Stimulated activated CD8-positive, alpha-beta memory T cell treated with anti-CD3 and anti-CD28 coated beads, Interleukin-12 subunit alpha, Interleukin-12 subunit beta, amount 100 ng/mL, for 4 hours (primary cell): Measurements from ENCODE around the gene PLEKHA7.
"Not testable (repeated sequence)": the region's sequence is repeated elsewhere in the genome, so short reads cannot be mapped to it uniquely, and the experiment has no call there.

Experiments used
- DNase-seq: peaks from one replicate; pipeline ENCODE4 v3.0.0-alpha.2; 2020; ENCODE audit warnings: low read depth

Gene PLEKHA7

DNA sequence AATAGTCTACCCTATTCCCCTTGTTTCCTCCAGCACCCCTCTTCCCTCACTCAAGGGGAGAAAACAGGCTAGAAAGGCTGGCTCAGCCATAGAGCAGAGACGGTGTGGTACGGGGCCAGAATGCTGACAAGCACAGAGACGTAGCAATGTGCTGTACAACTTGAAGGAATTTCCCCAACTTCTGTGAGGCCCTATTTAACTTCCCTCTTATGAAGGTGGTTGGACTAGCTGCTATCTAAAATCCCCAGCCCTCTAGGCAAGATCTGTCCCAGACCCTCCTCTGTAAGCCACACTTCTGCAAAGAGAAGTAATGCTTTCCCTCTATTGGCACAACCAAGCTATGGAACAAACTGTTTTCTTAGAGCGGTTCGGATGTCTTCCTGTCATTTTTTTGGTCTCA is 37.8 kb downstream of the PLEKHA7 start:
- no peak for DNase-seq

DNA sequence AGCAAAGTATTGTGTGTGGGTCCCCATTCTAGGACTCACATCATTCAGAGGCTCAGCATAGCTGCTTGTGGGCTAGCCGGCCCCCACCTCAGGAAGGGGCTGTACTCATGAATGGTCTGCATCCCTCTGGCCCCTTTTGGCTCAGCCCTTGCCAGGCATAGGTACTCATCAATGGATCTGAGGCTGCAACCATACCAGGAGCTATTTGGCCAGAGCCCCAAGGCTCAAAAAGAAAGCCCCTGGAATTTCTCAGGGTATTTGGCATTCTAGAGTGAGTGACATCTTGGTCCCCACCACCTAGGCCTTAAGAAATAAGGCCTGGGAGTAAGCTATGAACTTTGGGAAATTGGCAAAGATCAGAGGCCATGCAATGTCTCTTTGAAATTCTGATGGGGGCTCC is 38.3 kb downstream of the PLEKHA7 start:
- no peak for DNase-seq

DNA sequence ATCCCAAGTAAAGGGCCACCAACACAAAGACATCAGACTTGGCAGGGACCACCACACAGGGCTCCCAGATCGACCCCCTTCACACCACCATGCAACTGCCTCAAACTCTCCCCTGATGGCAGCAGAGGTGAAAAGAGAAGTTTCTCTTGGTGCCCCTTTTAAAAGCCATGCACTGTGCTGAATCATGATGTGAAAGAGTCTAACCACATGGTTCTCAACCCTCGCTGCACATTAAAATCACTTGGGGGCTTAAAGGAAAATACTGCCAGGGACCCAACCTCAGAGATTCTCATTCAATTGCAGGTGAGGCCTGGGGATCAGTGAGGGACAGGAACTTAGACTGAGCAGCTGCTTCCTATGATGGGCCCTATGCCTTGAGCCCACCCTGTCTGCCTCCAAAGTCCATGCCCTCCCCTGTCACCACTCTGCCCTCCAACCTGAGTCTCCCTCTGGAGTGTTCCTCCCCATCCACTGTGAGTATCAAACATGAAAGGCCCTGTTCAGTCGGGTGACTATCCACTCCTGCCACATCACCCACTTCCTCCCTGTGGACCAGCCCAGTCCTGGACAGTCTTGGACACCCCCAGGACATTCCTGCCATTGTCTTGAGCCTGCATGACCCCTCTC is 40.8 kb downstream of the PLEKHA7 start:
- DNase-seq, result no peak

DNA sequence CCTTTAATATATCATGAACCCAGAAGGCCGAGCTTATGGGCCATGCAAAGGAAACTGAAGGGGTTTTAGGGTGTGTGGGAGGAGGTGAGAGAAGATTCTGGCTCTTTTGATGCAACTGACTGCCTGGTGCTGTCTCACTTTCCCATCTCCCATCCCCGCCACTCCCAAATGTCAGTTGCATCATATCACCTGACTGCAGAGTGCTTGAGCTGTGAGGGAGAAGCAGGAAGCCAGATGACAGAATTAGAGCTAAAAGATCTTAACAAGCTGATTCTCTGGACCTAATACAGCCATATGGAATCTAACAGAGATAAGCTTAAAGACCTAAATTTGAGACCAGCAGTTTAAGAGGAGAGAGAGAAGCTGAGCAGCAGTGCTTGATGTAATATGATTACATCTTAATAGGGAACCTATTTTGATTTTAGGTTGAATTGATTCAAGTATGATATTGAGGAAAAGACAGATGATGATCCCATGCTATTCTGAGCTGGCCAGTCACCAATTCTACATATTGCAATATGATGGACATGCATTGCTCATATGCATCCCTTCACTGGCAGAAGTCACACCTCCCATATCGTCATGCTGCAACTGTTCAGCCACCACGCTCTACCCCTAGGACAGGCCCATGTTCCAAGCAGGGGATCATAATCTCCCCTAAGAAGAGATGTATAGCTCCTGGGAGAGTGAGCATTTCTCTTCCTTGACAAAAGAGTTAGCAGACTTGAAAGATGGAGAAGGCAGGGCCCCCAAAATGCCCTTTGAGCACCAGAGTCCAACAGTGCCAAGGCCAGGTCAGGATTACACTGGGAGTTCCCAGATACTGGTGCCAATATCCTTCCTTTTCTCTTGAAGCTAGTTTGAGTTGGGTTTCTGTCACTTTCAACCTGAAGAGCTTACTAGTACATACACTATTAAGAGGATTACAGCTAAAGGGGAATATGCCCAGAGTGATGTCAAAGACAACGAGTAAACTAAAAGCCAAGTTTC is 44.9 kb downstream of the PLEKHA7 start:
- DNase-seq, result no peak

DNA sequence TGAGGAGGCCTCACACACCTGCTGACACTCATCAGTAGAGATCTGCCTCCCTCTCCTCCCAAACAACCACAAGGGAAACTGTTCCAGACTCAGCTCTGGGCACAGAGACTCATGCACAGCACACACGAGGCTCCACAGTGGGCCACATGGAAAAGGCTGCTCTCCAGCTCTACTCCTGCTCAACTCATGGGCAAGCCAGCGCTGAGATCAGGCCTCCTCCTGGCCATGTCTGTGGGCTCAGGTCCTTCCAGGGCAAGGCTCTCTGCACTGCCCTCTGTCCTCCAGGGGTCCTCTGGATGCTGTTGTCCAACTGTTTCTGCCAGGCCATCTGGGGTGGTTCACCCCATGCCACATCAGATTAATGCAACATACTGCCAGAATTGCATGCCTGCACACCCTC is 46.0 kb downstream of the PLEKHA7 start:
- no peak for DNase-seq

DNA sequence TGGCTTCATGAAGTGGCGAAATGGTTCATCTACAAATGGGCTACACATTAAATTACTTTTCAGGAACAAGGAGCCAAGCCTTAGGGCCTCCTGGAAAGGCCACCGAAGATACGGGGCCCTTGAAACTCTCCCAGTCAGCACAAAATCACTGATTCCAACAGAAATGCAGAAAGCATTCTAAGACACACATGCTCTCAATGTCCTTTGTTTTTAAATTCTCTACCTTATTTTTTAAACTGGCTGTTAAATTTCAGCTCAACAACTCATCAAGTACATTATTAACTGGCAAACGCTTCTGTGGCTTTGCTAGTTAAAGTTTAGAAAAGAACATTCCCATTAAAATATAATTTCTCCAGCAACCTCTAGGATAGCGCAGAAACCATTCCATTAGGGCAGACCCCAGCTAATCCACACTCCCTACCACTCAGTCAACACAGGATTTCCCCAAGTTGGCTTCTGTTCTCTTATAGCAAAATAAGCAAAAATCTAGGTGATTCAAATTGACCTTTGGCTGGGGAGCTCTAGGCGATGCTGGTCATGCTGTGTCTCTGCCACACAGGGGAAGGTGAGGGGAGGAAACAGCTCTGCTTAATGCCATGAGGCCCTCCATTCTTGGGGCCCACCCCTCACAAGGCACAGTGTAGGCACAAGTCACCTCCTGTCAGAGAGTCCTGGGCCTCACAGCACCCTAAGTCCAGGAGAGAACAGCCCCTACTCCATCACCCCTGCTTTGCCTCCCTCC is 47.1 kb downstream of the PLEKHA7 start:
- DNase-seq, result no peak

DNA sequence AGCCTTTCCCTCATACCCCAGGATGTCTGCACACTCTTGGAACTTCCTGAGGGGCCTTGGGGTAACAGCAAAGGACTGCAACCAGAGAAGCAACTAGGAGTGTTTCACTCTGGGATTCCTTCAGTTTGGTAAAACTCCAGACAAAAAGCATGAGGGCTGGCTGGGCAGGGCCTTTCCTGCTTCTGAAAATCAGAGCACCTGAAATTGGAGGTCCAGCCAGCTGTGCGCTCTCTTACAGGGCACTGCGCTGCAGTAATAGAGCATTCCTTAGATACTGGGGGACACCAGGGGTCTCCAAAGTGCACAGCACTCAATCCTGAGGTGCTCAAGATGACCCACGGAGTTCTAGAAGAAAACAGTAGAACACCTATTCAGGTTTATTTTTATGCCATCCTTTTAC is 49.7 kb downstream of the PLEKHA7 start:
- DNase-seq, result no peak

DNA sequence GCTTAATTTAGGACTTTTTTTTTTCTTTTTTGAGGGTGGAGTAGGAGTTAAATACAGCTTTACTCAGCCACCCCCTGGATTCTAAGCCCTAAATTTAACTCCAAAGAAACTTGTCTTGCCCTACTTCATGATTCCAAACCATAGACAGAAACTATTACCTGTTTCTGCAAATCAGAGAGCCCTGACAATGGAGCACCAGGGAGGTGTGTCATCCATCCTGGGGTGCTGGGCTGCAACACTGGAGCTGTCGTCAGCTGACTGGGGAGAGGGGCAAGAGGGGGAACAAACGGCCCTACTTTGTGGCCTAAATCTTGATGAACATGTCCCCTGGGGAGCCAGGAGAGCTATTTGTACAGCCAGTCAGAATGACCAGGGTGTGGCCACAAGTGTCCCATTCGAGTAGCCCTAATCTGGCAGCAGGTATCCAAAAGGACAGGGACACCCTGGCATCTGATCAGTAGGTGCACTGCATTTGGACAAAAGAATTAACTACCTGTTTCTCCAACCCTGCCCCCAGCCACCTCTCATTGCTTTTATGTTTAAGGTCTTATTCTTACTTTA is 50.8 kb downstream of the PLEKHA7 start:
- DNase-seq, result no peak

DNA sequence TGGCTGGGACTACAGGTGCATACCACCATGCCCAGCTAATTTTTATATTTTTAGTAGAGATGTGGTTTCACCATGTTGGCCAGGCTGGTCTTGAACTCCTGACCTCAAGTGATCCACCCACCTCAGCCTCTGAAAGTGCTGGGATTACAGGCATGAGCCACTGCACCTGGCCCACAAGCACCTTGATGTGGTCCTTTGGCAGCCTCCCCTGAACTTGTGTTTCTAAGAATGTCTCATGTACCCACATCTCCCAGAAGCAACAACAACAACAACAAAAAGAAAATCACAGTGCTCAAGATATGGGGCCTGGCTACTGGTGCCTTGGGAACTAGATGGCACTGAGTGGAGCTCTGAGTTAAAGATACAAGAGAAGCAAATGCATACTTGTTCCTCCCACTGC is 51.6 kb downstream of the PLEKHA7 start:
- DNase-seq, result not testable (repeated sequence)

DNA sequence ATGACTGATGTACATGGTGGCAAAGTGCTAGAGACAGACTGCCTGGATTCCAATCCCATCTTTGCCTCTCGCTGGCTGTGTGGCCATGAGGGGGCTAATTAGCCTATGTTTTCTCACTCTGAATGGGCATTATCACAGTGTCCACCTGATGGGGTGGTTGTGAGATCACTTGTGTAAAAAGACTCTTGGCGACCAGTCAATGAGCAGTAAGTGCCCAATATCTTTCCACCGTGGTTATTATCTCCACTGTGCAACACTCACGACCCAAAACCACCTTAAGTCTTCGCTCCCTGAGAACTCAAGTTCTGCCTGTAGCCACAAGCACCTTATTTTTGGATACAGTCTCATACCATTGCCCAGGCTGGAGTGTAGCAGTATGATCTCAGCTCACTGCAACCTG is 52.1 kb downstream of the PLEKHA7 start:
- DNase-seq, result no peak

DNA sequence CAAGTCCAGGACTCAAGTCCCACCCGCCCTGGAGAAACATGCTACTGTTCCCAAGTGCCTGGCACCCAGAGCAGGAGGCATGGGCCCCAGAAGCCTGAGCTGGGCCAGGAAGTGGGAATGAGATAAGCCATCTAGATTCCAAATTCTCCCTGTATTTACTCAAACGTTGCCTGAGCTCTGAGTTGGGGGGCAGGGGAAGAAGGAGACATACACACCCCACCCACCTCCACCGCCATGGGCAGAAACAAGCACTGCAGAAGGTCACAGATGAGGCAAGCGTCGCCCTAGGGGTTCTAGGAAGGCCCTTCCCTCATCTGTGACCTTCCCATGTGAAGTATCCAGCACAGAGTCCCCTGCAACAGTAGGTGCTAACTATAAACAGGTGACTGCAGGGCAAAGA is 54.0 kb downstream of the PLEKHA7 start:
- DNase-seq, result no peak

DNA sequence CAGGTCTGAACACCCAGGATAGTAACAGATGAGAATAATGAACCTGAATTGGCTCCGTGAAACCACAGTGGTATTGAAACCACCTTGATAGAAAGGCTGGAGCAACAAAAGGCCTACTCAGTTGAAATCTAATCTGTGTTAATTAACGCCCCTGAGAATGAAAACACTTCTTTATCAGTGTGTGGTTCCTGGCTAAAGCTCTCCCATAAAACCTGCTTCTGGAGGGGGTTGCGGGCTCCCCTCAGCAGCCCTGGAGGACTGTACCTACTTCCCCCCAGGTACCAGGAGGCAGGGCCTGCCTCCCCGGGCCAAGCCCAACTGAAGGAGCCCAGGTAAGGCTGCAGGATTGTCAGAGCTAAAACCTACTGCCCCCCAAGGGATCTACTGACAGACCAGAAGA is 54.6 kb downstream of the PLEKHA7 start:
- DNase-seq, result no peak

DNA sequence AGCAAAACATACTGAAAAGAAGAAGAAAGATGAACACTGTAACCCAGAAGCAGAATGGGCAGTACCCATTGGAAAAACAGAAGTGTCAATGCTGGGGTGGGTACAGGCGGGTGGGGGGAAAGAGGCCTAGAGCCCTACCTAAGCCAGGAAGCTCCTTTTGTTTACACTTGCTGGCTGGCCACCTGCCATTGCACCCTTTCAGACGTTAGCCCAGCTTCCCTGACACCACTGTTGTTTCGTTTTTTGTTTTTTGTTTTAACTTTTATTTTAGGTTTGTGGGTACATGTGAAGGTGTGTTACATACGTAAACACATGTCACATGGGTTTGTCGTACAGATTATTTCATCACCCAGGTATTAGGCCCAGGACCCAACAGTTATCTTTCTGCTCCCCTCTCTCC is 55.4 kb downstream of the PLEKHA7 start:
- DNase-seq, result no peak

DNA sequence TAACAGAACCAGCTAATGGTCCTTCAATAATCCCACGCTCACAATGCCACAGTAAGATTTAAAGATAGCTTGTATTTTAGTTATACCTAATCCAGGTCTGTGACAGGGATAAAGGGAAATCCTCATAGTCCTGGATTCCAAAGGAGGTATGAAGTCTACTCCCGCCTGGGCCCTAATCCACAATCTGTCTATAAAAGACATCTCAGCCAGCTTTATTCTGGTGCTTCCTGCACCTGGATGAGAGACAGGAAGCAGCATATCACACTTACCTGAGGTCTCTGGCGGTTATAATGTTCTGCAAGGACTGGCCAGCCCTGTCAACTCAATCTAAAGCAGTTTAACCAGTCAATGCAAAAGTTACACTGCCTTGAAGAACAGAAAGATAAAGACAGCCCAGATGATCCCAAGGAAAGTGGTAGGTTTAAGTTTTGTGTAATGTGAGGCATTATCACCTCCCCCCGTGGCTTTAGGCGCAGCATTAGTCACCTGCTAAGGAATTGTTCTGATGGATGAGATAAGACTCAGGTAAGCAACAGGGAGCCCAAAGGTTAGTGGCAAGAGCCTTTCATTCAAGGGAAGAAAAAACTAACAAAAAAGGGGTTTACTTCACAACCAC is 57.6 kb downstream of the PLEKHA7 start:
- no peak for DNase-seq

DNA sequence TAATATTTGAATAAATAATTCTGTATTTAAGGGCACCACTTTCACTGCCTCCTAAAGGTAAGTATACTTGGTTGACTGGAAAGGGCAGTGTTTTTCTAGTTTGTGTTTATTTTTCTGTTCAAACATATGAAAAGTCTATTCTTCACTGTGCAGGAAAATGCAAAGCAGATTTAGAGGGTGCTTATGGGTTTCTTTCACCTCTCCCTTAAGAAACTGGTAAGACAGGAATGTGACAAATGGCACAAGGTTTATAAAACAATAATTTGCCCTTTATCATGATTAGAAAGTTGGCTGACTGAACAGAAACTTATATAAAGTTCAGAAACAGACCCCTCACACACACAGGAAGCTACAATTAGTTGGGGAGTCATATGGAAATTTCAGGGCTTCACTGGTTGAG is 60.6 kb downstream of the PLEKHA7 start:
- DNase-seq, result no peak

DNA sequence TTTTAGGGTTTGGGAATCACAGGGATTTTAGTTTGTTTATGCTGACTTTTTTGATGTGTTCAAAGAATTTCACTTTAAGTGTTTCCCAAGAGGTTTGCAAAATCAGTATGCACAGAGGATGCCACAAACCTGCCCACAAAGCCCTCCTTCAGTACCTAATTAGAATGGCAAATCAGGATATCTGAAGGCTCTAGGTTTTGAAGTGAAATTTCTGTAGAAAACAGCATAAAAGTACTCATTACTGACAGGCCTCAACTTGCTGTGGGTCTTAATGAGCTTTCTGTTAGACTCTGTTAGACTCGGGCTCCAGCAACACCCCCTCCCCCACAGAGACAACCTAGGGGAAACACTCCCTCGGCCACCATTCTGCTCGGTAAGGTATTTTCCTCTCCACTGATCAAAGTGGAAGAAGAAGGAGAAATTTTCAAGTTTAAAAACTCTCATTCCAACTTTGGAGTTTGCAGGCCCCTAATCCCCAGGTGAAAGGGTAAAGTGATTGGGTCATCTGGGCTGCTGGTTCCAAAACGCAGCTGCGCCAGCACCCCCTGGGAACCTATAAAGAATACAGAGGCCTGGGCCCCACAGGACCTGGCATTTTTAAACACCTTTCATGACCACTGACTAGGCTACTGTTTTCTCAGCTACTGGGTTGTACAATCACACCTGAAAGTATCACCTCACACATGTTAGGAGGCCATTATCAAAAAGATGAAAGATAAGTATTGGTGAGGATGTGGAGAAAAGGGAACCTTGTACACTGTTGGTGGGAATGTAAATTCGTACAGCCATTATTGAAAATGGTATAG is 67.5 kb downstream of the PLEKHA7 start:
- no peak for DNase-seq

DNA sequence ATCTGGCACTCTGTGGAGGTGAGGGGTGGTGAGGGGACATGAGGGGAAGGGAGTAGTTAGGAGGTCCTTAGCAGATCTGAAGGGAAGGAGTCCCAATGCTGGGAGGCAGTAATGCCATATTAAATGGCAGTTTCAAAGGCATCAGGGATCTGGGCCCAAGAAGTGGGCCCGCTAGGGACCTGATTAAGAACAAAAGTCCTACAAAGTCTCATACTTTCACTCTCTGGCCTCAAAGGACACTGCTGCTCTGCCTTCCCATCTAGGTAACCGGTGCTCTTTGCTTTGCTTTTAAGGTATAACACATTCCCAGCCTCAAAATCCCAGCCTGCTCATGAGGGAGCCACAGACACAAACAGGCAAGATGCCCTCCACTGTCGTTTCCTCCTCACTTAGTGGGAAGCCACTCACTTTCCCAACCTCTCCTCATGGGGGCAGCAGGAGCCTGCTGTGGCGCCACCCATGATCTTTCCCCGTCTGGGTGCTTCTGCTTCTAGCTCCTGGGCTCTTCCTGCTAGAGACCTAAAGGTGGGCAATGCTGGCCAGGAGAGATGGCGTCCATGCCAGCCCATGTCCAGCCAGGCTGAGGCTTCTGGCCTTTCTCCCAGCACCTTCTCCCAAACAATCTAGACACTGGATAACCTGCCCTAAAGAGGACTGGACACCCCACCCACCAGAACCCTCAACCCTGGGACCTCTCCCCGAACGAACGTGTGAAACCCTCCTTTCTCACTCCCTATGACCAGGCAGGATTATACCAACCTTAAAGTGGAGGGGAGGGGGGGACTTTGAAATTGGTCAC is 68.3 kb downstream of the PLEKHA7 start:
- no peak for DNase-seq

DNA sequence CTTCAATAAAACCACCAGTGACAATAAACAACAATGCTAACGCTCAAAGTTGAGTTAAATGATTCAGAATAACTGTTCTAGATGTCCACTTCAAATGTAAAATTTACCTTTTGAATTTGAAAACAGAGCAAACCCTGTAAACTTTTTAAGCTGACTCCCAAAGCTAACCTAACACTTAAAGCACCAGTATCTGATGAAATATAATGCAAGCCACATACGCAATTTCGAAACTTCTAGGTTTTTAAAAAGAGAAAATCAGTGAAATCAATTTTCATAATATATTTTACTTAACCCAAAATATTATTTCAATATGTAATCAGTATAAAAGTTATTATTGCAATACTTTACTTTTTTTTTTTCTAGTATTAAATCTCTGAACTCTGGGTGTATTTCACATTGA is 71.3 kb downstream of the PLEKHA7 start:
- DNase-seq, result no peak

DNA sequence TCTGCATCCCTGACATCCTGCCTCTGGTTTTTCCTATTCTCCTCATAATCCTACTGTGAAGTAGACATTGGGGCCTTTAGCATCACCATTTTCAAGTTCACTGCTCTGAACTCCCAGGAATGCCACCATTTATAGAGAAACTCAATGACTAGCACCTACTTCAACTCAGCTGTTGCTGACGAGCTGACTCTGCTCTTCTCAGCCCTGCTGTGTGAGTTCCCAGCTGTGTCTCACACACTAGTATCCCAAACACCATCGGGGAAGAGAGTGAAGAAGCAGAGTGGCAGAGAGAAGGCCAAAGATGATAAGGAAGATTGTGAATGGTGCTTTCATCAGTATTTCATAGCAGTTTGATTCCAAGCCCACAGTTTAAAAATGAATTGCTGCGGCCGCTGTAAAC is 71.9 kb downstream of the PLEKHA7 start:
- DNase-seq, result no peak

DNA sequence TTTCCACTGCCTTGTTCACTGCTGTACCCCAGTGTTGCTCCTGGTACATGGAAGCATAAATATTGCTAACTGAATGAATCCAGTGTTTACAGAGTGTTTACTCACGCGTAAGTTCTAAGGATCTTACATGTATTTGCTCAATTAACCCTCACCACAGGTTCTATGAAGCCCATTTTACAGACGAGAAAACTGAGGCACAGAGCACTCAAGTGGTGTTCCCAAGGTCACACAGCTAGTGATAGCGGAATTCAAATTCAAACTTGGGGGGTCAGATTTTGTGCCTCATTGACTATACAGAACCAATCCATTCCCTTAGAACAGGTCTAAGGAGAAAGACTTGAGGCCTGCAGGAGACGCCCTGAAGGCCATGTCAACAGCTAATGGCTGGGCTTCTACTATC is 72.3 kb downstream of the PLEKHA7 start:
- no peak for DNase-seq
